ENCODE results near the gene POFUT1. TPM values are rescaled to one million over a fixed set of nuclear protein-coding genes. Genes with fewer than 3 reads are reported as not detected.
A peak's percentile ranks its signal among the peaks of the same experiment; 100 is the strongest.

The POFUT1 gene
- total RNA-seq, 1 donor from 2014 or later: 24.0 TPM

- ChIA-PET CTCF (no interaction called here), POLR2A (interaction anchor here (0.5 to 1.4 kb wide), 5 partner anchors 11 to 81 kb away, joined by 3 to 10 read pairs (median 5); partner anchors contain the start of gene ASXL1)
- peaks cover 61% of the 10 kb centered on the region for H3K4me1 Mint-ChIP-seq
- DNase-seq: peak; percentile 32
- no peak for TF ChIP-seq CTCF (IDR thresholded peaks at IDR 0.05)
- peak; percentile 79 for ATAC-seq (ENCODE audit: low read depth)
- intact Hi-C loops (cut with micrococcal nuclease): no loop called here
- peak overlapping the region; percentile 94 for H3K27ac Mint-ChIP-seq
- peak overlapping the region; percentile 92 for H3K4me3 Mint-ChIP-seq
- peaks cover 19% of the 10 kb centered on the region for H3K36me3 Mint-ChIP-seq (ENCODE audit: low read depth)
- no peaks in the 10 kb centered on the region for H3K27me3 Mint-ChIP-seq
- H3K9me3 Mint-ChIP-seq: no peaks in the 10 kb centered on the region
Observed at GRCh38 chr20:32278199-32278643, 70.5 kb downstream of the POFUT1 start.

- DNase-seq: no peak
- Mint-ChIP-seq H3K9me3 (no peaks in the 10 kb centered on the region), H3K27me3 (no peaks in the 10 kb centered on the region), H3K4me1 (peaks cover 87% of the 10 kb centered on the region), H3K36me3 (ENCODE audit: low read depth) (peaks cover 26% of the 10 kb centered on the region), H3K27ac (peak overlapping the region; percentile 15), H3K4me3 (no peak overlapping the region)
- ChIA-PET POLR2A (interaction anchor here (1.4 kb wide), 1 partner anchor 76 kb away, joined by 4 read pairs; the partner anchor contains the start of gene ASXL1), CTCF (no interaction called here)
- TF ChIP-seq CTCF (IDR thresholded peaks at IDR 0.05): no peak
- intact Hi-C loops (cut with micrococcal nuclease): loop anchor here (10.0 kb wide), 1 partner anchor 47 kb away; no protein-coding TSS in a partner anchor
- no peak for ATAC-seq (ENCODE audit: low read depth)
Observed at GRCh38 chr20:32281711-32282110, 74.0 kb downstream of the POFUT1 start.

- no peak overlapping the region for H3K4me3 Mint-ChIP-seq
- DNase-seq (no peak), ATAC-seq (ENCODE audit: low read depth) (no peak)
- POLR2A ChIA-PET: interaction anchor here (1.4 to 3.9 kb wide), 2 partner anchors 75 to 76 kb away, joined by 4 to 35 read pairs; partner anchors contain the start of gene ASXL1
- H3K4me1 Mint-ChIP-seq: peaks cover 87% of the 10 kb centered on the region
- CTCF ChIA-PET: no interaction called here
- H3K27ac Mint-ChIP-seq: peak overlapping the region; percentile 15
- no peak for TF ChIP-seq CTCF (IDR thresholded peaks at IDR 0.05)
- intact Hi-C loops (cut with micrococcal nuclease): loop anchor here (10.0 kb wide), 1 partner anchor 48 kb away; no protein-coding TSS in a partner anchor
- no peaks in the 10 kb centered on the region for H3K27me3 Mint-ChIP-seq
- peaks cover 26% of the 10 kb centered on the region for H3K36me3 Mint-ChIP-seq (ENCODE audit: low read depth)
- no peaks in the 10 kb centered on the region for H3K9me3 Mint-ChIP-seq
Observed at GRCh38 chr20:32282461-32282860, 74.8 kb downstream of the POFUT1 start.

- ChIA-PET POLR2A (interaction anchor here (0.6 to 3.9 kb wide), 8 partner anchors 8 to 98 kb away, joined by 3 to 35 read pairs (median 4); partner anchors contain the start of genes ASXL1 and KIF3B), CTCF (interaction anchor here (0.8 to 1.4 kb wide), 3 partner anchors 31 to 73 kb away, joined by 3 to 4 read pairs (median 4); partner anchors contain the start of gene ASXL1)
- H3K27me3 Mint-ChIP-seq: no peaks in the 10 kb centered on the region
- peak overlapping the region; percentile 89 for H3K27ac Mint-ChIP-seq
- ATAC-seq (ENCODE audit: low read depth) (no peak), DNase-seq (no peak)
- H3K9me3 Mint-ChIP-seq: no peaks in the 10 kb centered on the region
- intact Hi-C loops (cut with micrococcal nuclease): loop anchor here (1.0 to 10.0 kb wide), 3 partner anchors 8 to 72 kb away; partner anchors contain the start of gene KIF3B
- peaks cover 85% of the 10 kb centered on the region for H3K4me1 Mint-ChIP-seq
- peak overlapping the region; percentile 57 for H3K4me3 Mint-ChIP-seq
- TF ChIP-seq CTCF (IDR thresholded peaks at IDR 0.05): no peak
- H3K36me3 Mint-ChIP-seq (ENCODE audit: low read depth): peaks cover 28% of the 10 kb centered on the region
Observed at GRCh38 chr20:32285082-32285620, 77.5 kb downstream of the POFUT1 start.

Measured in activated B cell treated with CpG ODN at 0.5 μM for 24 hours (primary cell).